HepG2 (cell line): ENCODE results near the gene KISS1. TPM values are rescaled to one million over a fixed set of nuclear protein-coding genes. Genes with fewer than 3 reads are reported as not detected.

Experiments used
- BRD4 ChIP-seq: sonication (generic); formaldehyde crosslinking; IDR thresholded peaks from 2 replicates; pipeline ENCODE4 v1.4.0; 2020; ENCODE audit warnings: missing genetic modification reagents
- ETV5 ChIP-seq: IDR thresholded peaks from 2 replicates; pipeline ENCODE4 v1.6.1; 2018; ENCODE audit warnings: missing biosample characterization, missing genetic modification reagents, inconsistent platforms, borderline replicate concordance
- FOXA3 ChIP-seq: IDR thresholded peaks from 2 replicates; pipeline ENCODE4 v1.6.1; 2016; ENCODE audit warnings: missing genetic modification reagents, missing compliant biosample characterization
- FOXP1 ChIP-seq, 2 experiments: fragments of 450-650 bp in 1 of 2; IDR thresholded peaks; 2 replicates each; pipeline ENCODE4 v1.6.1; 2017 to 2018; ENCODE audit warnings: antibody characterized with exemption in 1 of 2
- IRF2 ChIP-seq: IDR thresholded peaks from 2 replicates; pipeline ENCODE4 v1.6.1; 2018; ENCODE audit warnings: missing genetic modification reagents, missing compliant biosample characterization
- NCOA5 ChIP-seq: sonication (generic); formaldehyde crosslinking; IDR thresholded peaks from 2 replicates; pipeline ENCODE4 v1.4.0; 2020; ENCODE audit warnings: missing genetic modification reagents
- NFIC ChIP-seq: IDR thresholded peaks from 2 replicates; pipeline ENCODE4 v1.6.1; 2012; ENCODE audit warnings: mild to moderate bottlenecking, low read length, inconsistent platforms
- SAFB2 ChIP-seq: sonication (generic); formaldehyde crosslinking; IDR thresholded peaks from 2 replicates; pipeline ENCODE4 v1.5.1; 2020; ENCODE audit warnings: missing genetic modification reagents, low read depth, mild to moderate bottlenecking, borderline replicate concordance
- TCF7L2 ChIP-seq: IDR thresholded peaks from 2 replicates; pipeline ENCODE4 v1.6.1; 2011; ENCODE audit warnings: mild to moderate bottlenecking, low read depth, low read length, moderate library complexity
- ZMYM3 ChIP-seq: sonication (generic); formaldehyde crosslinking; IDR thresholded peaks from 2 replicates; pipeline ENCODE4 v1.5.1; 2020; ENCODE audit warnings: mild to moderate bottlenecking, missing genetic modification reagents
- ZNF350 ChIP-seq: sonication (generic); formaldehyde crosslinking; IDR thresholded peaks from 2 replicates; pipeline ENCODE4 v1.4.0; 2020; ENCODE audit warnings: mild to moderate bottlenecking, low read depth, missing genetic modification reagents, borderline replicate concordance
- polyA plus RNA-seq, 8 experiments: library from polyadenylated mRNA; depleted of rRNA in 3 of 8; stranded (reverse) in 7 of 8; unstranded in 1 of 8; fragments of >200 nt; fragmentation: Illumina TruSeq in 4 of 8; extraction: Trizol in 4 of 8; gene quantifications; 2 replicates each; pipeline versions ENCODE4 v1.2.1 to v1.2.3, GENCODE V29; 2011 to 2016; ENCODE audit warnings: low read depth in 4 of 8, missing spikeins in 1 of 8, mixed read lengths in 1 of 8; ENCODE audit not compliant: insufficient read depth in 1 of 8
- total RNA-seq, 5 experiments: library from RNA; depleted of rRNA; stranded (reverse); fragments of >200 nt; fragmentation: Illumina TruSeq; extraction: Trizol; gene quantifications; 2 replicates each; pipeline ENCODE4 v1.2.3, GENCODE V29; 2016; ENCODE audit warnings: low read depth in 1 of 5
- TF ChIP-seq, protein P1 (sequence below): sonication (generic); formaldehyde crosslinking; IDR thresholded peaks from 2 replicates; pipeline ENCODE4 v1.4.0; 2020; ENCODE audit warnings: missing genetic modification reagents
- TF ChIP-seq, protein P2 (sequence below): IDR thresholded peaks from 2 replicates; pipeline ENCODE4 v1.6.1; 2016; ENCODE audit warnings: missing genetic modification reagents, missing compliant biosample characterization
- TF ChIP-seq, protein P3 (sequence below): sonication (generic); formaldehyde crosslinking; IDR thresholded peaks from 2 replicates; pipeline ENCODE4 v1.4.0; 2020; ENCODE audit warnings: mild to moderate bottlenecking, missing genetic modification reagents, borderline replicate concordance
- TF ChIP-seq, protein P4 (sequence below): sonication (generic); formaldehyde crosslinking; IDR thresholded peaks from 2 replicates; pipeline ENCODE4 v1.8.1; 2022; ENCODE audit warnings: mild to moderate bottlenecking, missing genetic modification reagents
- TF ChIP-seq, protein P5 (sequence below): sonication (generic); formaldehyde crosslinking; IDR thresholded peaks from 2 replicates; pipeline ENCODE4 v1.4.0; 2020; ENCODE audit warnings: missing genetic modification reagents, borderline replicate concordance
- TF ChIP-seq, protein P6 (sequence below): sonication (generic); formaldehyde crosslinking; IDR thresholded peaks from 2 replicates; pipeline ENCODE4 v1.4.0; 2020; ENCODE audit warnings: missing genetic modification reagents
- TF ChIP-seq, protein P7 (sequence below): IDR thresholded peaks from 2 replicates; pipeline ENCODE4 v1.6.1; 2016

Gene KISS1
- total and polyA plus RNA-seq, 2 of the 13 experiments (the other 11 are each of a cell fraction or from before 2014, with no cell fraction given) = 0.24 to 0.80 TPM

DNA sequence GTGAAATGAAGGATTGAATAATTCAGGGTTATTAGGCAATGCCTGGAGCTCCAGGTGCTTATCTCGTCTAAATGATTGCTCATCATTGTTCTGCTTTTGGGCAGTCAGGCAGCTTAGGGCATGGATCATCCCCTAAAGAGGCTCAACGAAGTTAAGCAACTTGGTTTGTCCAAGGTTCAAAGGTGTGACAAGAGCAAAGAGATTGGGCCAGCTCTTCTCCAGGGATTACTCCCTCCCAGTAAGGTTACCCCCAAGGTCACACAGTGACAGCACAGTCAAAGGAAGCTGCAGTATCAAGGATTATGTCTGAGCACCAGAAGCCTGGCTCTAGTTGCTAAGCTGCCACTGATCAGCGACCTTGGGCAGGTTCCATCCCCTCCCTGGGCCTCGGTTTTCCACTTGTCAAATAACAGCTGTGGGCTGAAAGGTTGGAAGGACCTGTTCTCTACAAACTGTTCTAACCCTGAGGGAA, 51.2 kb downstream of the KISS1 start (continued):
- TF ChIP-seq FOXP1 (IDR thresholded peaks at IDR 0.05) (no peak), FOXP1 (CRISPR knock-in tag; IDR thresholded peaks at IDR 0.05) (peak; percentile 75; the same call in 1 of the 2 replicates), ETV5 (CRISPR knock-in tag) (peak; percentile 50; the same call in 1 of the 2 replicates), NFIC (no peak; the same call in 1 of the 2 replicates), ZNF350 (peak; percentile 79), IRF2 (peak; percentile 61), FOXA3 (CRISPR knock-in tag) (peak; percentile 71), NCOA5 (CRISPR knock-in tag) (no peak), SAFB2 (CRISPR knock-in tag) (no peak), TCF7L2 (no peak), ZMYM3 (CRISPR knock-in tag) (peak; percentile 42; the same call in 1 of the 2 replicates), BRD4 (CRISPR knock-in tag) (no peak)
- TF ChIP-seq, protein P1, sequence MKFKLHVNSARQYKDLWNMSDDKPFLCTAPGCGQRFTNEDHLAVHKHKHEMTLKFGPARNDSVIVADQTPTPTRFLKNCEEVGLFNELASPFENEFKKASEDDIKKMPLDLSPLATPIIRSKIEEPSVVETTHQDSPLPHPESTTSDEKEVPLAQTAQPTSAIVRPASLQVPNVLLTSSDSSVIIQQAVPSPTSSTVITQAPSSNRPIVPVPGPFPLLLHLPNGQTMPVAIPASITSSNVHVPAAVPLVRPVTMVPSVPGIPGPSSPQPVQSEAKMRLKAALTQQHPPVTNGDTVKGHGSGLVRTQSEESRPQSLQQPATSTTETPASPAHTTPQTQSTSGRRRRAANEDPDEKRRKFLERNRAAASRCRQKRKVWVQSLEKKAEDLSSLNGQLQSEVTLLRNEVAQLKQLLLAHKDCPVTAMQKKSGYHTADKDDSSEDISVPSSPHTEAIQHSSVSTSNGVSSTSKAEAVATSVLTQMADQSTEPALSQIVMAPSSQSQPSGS (CRISPR knock-in tag) = peak; percentile 93
- TF ChIP-seq, protein P2, sequence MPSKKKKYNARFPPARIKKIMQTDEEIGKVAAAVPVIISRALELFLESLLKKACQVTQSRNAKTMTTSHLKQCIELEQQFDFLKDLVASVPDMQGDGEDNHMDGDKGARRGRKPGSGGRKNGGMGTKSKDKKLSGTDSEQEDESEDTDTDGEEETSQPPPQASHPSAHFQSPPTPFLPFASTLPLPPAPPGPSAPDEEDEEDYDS (CRISPR knock-in tag) = peak; percentile 64
- TF ChIP-seq, protein P3, sequence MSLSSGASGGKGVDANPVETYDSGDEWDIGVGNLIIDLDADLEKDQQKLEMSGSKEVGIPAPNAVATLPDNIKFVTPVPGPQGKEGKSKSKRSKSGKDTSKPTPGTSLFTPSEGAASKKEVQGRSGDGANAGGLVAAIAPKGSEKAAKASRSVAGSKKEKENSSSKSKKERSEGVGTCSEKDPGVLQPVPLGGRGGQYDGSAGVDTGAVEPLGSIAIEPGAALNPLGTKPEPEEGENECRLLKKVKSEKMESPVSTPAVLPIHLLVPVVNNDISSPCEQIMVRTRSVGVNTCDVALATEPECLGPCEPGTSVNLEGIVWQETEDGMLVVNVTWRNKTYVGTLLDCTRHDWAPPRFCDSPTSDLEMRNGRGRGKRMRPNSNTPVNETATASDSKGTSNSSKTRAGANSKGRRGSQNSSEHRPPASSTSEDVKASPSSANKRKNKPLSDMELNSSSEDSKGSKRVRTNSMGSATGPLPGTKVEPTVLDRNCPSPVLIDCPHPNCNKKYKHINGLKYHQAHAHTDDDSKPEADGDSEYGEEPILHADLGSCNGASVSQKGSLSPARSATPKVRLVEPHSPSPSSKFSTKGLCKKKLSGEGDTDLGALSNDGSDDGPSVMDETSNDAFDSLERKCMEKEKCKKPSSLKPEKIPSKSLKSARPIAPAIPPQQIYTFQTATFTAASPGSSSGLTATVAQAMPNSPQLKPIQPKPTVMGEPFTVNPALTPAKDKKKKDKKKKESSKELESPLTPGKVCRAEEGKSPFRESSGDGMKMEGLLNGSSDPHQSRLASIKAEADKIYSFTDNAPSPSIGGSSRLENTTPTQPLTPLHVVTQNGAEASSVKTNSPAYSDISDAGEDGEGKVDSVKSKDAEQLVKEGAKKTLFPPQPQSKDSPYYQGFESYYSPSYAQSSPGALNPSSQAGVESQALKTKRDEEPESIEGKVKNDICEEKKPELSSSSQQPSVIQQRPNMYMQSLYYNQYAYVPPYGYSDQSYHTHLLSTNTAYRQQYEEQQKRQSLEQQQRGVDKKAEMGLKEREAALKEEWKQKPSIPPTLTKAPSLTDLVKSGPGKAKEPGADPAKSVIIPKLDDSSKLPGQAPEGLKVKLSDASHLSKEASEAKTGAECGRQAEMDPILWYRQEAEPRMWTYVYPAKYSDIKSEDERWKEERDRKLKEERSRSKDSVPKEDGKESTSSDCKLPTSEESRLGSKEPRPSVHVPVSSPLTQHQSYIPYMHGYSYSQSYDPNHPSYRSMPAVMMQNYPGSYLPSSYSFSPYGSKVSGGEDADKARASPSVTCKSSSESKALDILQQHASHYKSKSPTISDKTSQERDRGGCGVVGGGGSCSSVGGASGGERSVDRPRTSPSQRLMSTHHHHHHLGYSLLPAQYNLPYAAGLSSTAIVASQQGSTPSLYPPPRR (CRISPR knock-in tag) = peak; percentile 62; the same call in 1 of the 2 replicates
- TF ChIP-seq, protein P4, sequence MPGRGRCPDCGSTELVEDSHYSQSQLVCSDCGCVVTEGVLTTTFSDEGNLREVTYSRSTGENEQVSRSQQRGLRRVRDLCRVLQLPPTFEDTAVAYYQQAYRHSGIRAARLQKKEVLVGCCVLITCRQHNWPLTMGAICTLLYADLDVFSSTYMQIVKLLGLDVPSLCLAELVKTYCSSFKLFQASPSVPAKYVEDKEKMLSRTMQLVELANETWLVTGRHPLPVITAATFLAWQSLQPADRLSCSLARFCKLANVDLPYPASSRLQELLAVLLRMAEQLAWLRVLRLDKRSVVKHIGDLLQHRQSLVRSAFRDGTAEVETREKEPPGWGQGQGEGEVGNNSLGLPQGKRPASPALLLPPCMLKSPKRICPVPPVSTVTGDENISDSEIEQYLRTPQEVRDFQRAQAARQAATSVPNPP (CRISPR knock-in tag) = peak; percentile 73; the same call in 1 of the 2 replicates
- TF ChIP-seq, protein P5, sequence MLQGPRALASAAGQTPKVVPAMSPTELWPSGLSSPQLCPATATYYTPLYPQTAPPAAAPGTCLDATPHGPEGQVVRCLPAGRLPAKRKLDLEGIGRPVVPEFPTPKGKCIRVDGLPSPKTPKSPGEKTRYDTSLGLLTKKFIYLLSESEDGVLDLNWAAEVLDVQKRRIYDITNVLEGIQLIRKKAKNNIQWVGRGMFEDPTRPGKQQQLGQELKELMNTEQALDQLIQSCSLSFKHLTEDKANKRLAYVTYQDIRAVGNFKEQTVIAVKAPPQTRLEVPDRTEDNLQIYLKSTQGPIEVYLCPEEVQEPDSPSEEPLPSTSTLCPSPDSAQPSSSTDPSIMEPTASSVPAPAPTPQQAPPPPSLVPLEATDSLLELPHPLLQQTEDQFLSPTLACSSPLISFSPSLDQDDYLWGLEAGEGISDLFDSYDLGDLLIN (CRISPR knock-in tag) = no peak
- TF ChIP-seq, protein P6, sequence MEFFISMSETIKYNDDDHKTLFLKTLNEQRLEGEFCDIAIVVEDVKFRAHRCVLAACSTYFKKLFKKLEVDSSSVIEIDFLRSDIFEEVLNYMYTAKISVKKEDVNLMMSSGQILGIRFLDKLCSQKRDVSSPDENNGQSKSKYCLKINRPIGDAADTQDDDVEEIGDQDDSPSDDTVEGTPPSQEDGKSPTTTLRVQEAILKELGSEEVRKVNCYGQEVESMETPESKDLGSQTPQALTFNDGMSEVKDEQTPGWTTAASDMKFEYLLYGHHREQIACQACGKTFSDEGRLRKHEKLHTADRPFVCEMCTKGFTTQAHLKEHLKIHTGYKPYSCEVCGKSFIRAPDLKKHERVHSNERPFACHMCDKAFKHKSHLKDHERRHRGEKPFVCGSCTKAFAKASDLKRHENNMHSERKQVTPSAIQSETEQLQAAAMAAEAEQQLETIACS = no peak
- TF ChIP-seq, protein P7, sequence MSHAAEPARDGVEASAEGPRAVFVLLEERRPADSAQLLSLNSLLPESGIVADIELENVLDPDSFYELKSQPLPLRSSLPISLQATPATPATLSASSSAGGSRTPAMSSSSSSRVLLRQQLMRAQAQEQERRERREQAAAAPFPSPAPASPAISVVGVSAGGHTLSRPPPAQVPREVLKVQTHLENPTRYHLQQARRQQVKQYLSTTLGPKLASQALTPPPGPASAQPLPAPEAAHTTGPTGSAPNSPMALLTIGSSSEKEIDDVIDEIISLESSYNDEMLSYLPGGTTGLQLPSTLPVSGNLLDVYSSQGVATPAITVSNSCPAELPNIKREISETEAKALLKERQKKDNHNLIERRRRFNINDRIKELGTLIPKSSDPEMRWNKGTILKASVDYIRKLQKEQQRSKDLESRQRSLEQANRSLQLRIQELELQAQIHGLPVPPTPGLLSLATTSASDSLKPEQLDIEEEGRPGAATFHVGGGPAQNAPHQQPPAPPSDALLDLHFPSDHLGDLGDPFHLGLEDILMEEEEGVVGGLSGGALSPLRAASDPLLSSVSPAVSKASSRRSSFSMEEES = peak; percentile 73; the same call in 1 of the 2 replicates
